HT-29 (cell line): ENCODE measurements around the gene GRP. TPM values are rescaled to one million over a fixed set of nuclear protein-coding genes. Genes with fewer than 3 reads are reported as not detected.

Source experiments
- DNase-seq: peaks from one replicate; pipeline ENCODE4 v3.0.0-alpha.2; 2015; ENCODE audit warnings: low spot score
- total RNA-seq: library from RNA; depleted of rRNA; stranded (reverse); fragments of >200 nt; shearing (Covaris generic); gene quantifications from 2 replicates; pipeline ENCODE4 v1.2.3, GENCODE V29; 2014

Gene GRP
- total RNA-seq, 1 experiment from 2014 or later = not detected

GRCh38 chr18:59267503-59268126 is 47.7 kb downstream of the GRP start:
- DNase-seq = no peak

- DNase-seq = no peak
Measured at GRCh38 chr18:59268127-59268720, 48.3 kb downstream of the GRP start.

GRCh38 chr18:59268721-59269562 is 49.0 kb downstream of the GRP start:
- DNase-seq = no peak

- DNase-seq = no peak
Measured at GRCh38 chr18:59269563-59270119, 49.7 kb downstream of the GRP start.

- no peak for DNase-seq
Measured at GRCh38 chr18:59270689-59271257, 50.8 kb downstream of the GRP start.

GRCh38 chr18:59271606-59272220 is 51.8 kb downstream of the GRP start:
- no peak for DNase-seq

- DNase-seq = no peak
Measured at GRCh38 chr18:59272221-59272888, 52.4 kb downstream of the GRP start.

- no peak for DNase-seq
Measured at GRCh38 chr18:59272891-59273758, 53.2 kb downstream of the GRP start, which contains the start of gene RAX. Gene RAX (minus strand): TSS chr18:59273454. CDS start chr18:59273206, 248 bp downstream.

- DNase-seq = no peak
Measured at GRCh38 chr18:59273759-59274532, 54.0 kb downstream of the GRP start.

GRCh38 chr18:59274533-59274928 is 54.6 kb downstream of the GRP start:
- no peak for DNase-seq

GRCh38 chr18:59275406-59275949 is 55.5 kb downstream of the GRP start:
- DNase-seq = no peak

- no peak for DNase-seq
Measured at GRCh38 chr18:59276047-59276446, 56.1 kb downstream of the GRP start.

- DNase-seq = no peak
Measured at GRCh38 chr18:59278793-59279192, 58.8 kb downstream of the GRP start.

- no peak for DNase-seq
Measured at GRCh38 chr18:59279193-59279592, 59.2 kb downstream of the GRP start.

GRCh38 chr18:59279722-59280121 is 59.8 kb downstream of the GRP start:
- DNase-seq = no peak
